HG03159 (cell line): ENCODE data around the gene DLG4.

Experiments
- ATAC-seq: cut with Tn5 transposase; IDR thresholded peaks from one replicate; pipeline ENCODE4 v1.9.1; 2021; ENCODE audit warnings: mild to moderate bottlenecking, moderate library complexity; ENCODE audit not compliant: unreplicated experiment

The DLG4 gene

DNA sequence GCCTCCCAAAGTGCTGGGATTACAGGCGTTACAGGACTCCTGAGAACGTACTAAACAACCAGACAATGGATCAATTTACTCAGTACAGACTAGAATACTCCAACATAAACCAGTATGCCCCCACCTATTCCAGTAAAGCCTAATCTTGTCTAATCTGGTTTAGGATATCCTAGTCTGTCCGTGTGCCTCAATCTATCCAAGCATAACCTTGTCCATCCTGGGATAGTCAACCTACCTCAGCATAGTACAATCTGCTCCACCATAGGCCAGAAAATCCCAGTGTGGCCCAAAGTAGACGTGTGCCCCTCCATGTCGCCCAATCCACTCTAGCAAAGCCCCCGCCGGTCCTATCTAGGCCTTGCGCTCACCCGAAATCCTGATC lies 14.1 kb upstream of the DLG4 start:
- ATAC-seq = no peak

DNA sequence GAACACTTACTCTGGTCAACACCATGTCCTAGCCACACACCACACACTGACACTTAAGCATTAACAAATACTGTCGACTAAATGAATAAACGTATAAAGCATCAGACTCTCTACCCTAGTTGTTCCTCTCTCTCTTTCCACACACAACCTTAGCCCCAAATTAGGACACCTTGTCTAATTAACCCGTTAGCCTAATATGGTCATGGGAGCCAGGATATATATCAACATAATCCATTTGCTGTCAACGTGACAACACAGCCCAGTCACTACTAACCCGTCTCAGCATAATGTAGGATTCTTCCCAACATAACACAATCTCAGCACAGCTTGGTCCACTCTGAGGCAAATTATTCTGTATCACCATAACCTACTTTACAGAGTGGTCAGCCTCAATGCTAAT lies 12.5 kb upstream of the DLG4 start:
- no peak for ATAC-seq

DNA sequence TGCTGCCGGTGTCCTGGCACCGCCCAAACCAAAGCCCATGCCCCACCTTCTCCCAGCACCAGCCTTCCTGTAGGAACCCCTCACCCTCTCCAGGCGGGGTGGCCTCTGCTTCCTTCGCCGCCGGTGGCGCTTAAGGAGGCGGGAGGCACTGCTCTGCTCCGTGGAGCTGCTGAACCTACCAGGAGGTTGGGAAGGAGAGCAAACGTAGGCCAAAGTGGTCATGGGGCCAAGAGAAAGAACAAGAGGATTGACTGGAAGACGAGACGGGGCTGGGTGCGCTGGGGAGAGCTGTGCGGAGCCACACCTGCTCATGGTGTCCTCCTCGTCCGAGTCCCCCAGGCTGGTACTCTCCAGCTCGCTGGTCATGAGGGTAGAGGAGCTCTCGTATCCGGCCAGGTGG lies 9.9 kb upstream of the DLG4 start:
- no peak for ATAC-seq

DNA sequence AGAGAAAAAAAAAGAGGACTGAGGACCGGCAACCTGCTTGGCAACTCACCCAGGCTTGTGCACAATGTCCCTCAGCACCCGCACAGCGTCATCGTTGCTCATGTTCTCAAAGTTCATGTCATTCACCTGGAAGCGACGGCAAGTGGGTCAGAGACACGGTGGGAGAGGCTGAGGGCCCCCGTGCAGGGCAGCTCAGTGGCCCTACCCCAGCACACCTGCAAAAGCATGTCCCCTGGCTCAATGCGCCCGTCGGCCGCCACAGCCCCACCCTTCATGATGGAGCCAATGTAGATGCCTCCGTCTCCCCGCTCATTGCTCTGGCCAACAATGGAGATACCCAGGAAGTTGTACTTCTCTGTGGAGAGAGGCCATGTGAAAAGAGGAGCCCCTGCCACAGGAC lies 9.3 kb upstream of the DLG4 start:
- no peak for ATAC-seq

DNA sequence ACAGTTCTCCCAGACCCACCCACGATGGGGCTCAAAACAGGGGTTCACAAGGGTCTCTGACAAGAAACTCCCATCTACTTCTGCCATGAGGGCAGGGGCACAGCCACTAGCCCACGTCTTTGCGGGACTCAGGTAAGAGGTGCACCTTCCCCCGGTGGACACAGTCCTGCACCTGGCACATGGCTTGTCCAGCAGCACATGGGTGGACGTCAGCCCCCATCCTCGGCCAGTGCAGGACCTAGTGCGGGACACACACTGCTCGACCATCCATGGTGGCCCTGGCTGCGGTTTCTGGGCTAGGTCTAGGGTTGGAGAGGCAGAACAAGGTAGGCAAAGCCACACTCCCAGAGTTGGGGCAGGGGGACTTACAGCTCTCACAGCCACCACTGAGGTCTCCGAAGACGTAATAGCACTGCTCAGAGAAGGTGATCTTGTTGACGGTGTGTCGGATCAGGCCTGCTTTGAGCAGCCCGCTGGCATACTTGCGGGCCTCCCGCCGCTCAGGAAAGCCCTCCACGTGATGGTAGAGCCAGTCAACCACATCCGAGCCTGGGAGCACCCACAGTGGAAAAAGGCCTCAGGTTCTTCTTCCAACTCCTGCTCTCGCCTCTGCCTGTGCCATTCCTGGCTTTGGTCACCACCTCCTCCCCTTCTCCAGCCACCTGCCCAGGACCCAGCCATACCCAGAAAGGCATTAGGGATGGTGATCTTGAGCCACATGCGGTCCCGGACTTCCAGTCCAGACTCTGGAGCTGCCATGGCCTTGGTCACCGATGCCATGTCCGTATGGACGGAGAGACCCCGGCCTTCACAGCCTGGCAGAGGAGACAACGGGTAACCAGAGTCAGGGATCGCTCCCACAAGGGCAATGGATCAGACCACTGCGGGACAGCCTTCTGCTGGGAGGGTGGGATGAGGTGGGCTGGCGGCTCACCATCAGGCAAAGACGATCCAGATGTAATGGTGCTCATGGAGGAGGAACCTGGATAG lies 7.4 kb upstream of the DLG4 start:
- no peak for ATAC-seq

DNA sequence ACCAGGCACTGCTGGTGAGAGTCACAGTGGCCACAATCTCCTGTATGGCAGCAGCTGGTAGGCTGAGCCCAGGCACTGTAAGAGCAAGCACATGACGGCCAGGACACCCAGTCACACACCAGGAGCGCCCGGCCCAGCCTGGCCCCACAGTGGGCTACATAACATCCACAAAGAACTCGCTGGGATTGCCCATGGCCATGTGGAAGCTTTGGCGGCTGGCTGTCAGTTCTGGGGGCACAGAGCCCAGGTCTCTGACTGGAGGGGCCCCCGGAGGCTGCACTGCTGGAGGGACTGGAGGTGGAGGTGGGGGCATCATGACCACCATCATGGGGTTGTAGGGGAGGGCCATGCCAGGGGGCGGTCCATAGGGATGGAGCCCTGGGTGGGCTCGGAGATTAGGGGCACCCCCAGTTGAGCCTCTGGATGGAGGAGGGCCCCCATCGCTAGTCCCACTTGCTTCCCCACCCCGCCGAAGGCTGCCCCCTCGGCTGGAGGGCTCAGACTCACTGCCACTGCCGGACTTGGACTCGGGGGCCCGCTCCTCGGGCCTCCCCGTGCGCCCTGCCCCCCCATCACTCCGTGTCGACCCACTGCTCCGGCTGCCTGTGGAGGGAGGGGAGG lies 6.2 kb upstream of the DLG4 start:
- no peak for ATAC-seq

DNA sequence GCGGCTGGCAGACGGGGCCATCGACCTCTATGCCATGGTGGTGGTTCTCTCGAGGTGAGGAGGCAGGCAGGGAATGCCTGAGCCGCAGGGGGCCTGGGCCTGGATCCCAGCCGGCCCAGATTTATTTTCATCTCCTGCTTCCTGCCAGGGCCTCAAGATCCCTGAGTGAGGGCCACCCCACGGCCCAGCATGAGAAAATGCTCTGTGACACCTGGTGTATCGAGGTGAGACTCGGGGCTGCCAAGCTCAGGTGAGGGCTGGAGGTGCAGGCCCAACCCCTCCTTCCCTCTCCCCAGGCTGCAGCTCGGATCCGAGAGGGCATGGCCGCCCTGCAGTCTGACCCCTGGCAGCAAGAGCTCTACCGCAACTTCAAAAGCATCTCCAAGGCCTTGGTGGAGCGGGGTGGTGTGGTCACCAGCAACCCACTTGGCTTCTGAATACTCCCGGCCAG lies 5.0 kb upstream of the DLG4 start:
- no peak for ATAC-seq

DNA sequence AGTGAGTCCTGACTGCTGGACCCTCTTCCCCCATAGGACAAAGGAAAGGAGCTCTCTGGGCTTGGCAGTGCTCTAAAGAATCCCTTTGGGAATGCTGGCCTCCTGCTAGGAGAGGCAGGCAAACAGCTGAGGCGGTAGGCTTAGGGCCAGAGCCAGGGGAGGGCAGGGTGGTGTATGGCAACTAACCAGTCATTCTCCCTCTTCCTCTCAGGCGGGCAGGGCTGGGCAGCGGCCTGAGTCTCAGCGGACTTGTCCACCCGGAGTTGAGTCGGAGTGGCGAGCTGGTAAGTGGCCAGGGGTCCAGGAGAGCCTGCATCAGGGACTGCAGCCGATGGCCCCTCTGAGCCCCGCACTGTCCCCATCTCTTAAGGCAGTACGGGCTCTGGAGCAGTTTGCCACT lies 4.5 kb upstream of the DLG4 start:
- ATAC-seq = no peak

DNA sequence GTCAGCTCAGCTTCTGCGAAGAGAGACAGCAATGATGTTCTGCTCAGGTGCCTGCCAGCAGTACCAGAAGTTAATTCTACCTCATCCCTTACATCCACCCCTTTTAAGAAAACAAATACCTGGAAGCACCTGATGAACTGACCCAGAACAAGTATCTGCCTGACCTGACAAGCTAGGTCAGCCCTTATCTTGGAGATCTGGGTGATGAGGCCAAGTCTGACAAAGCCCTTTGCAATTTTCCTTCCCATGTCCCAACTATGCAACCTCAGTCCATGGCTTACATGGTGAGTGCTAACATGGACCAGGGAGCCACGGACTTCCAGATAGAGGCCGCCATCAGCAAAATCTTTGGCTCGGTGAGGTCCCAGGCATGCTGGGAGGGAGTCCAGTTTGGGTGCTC lies 3.7 kb upstream of the DLG4 start:
- ATAC-seq = no peak

DNA sequence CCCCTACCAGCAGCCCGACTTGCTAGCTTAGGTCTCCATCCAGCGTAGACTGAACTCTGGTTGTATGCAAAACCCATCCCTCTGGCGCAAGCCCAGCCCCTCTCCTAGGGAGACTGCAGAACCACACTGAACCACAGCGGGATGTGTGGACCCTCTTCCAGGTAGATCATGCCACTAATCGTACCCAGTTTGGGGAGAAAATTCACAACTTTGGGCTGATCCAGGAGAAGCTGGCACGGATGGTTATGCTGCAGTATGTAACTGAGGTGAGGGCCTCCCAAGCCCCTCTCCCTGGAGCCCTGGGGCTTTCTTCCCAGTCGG lies 3.3 kb upstream of the DLG4 start:
- no peak for ATAC-seq

DNA sequence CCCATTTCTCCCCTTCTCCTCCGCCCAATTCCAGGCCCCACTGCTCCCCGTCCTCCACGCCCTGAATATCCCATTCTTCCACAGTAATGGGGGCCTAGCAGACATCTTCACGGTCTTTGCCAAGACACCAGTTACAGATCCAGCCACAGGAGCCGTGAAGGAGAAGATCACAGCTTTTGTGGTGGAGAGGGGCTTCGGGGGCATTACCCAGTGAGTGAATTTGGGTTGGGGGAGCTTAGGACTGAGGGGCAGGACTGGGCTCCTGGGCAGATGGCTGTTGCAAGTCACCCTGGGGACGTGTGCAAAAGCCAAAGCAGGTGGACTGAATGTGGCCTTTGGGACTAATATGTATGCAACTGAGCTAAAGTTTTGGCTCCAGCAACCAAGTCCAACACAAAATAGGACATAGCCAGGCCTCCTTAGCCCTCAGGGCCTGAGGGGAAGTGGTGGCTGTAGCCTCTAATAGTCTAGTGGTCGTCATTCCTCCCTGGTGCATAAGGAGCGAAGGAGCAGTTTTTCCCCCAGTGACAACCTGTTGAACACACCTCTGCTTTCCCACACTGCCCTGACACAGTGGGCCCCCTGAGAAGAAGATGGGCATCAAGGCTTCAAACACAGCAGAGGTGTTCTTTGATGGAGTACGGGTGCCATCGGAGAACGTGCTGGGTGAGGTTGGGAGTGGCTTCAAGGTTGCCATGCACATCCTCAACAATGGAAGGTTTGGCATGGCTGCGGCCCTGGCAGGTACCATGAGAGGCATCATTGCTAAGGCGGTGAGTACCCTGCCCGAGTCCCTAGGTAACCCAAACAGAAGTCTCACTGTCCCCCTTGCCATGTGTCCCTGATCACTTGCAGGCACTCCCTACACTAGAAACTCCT lies 2.7 kb upstream of the DLG4 start:
- no peak for ATAC-seq

DNA sequence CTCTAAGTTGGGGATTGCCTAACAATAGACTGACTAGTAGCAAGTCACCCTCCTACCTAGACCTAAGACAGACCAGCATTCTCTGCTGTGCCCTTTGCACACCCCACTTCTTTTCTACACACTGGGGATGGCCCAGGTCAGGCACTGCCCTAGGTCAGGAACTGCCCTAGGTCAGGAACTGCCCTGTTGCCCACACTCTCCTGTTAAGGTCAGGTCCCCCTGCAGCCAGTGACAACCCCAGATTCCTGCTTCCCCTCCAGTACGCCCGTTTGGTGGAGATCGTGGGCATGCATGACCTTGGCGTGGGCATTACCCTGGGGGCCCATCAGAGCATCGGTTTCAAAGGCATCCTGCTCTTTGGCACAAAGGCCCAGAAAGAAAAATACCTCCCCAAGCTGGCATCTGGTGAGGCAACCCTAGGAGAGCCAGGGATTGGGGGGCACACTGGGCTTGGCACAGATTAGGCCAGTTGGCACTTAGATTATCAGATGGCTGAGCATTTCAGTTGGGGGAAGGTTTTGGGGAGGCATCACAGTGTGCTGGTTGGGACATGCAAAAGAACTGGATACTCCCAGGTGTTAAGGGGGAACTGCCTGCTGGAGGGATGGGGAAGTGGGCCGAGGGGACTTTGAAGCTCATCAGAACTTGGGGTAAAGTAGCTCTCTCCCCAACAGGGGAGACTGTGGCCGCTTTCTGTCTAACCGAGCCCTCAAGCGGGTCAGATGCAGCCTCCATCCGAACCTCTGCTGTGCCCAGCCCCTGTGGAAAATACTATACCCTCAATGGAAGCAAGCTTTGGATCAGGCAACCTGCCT lies 1.8 kb upstream of the DLG4 start:
- ATAC-seq = no peak

DNA sequence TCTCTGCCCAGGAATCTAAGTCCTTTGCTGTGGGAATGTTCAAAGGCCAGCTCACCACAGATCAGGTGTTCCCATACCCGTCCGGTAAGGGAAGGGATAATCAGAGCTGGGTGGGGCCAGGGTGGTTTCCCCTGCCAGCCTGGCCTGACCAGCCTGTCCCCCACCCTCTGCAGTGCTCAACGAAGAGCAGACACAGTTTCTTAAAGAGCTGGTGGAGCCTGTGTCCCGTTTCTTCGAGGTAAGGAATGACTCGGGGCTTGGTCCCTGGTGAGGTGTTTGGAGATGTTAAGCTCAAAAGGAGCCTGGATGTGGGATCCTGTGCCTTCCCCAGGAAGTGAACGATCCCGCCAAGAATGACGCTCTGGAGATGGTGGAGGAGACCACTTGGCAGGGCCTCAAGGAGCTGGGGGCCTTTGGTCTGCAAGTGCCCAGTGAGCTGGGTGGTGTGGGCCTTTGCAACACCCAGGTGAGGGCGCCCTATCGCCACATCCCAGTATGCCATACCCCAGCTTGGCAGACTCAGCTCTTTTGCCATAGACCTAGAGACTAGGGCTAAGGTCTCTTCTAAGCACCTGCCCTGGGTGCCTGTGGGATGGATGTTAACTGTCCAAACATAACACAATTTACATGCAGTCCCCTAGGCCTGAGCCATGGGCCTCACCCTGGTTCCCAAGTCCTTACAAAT lies 1.1 kb upstream of the DLG4 start:
- no peak for ATAC-seq

DNA sequence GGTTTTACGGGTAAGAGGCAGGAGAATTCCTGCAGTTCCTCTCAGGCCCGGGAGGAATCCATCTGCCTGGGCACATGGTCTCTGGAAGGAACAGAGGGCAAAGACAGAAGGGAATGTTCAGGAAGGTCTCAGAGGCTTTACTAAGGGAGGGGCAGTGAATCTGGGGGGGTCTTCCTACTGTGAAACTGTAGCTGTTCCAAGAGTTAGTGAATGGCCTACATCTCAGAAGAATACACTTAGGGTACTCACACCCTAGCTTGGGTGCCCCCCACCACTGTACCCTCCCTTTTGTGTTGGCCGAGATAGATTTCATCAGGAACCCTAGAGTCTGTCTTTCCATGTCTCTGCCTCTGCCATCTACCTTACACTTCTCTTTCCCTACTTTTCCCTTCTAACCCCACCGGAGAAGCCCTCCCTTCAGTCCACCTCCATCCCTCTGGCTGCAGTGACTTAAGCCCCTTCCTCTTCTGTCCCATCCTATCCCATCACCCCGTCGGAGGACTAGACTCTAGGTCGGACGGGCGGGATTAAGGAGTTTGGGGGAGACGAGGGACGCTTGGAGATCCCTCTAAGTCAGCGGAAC lies 316 bp downstream of the DLG4 start:
- no peak for ATAC-seq

DNA sequence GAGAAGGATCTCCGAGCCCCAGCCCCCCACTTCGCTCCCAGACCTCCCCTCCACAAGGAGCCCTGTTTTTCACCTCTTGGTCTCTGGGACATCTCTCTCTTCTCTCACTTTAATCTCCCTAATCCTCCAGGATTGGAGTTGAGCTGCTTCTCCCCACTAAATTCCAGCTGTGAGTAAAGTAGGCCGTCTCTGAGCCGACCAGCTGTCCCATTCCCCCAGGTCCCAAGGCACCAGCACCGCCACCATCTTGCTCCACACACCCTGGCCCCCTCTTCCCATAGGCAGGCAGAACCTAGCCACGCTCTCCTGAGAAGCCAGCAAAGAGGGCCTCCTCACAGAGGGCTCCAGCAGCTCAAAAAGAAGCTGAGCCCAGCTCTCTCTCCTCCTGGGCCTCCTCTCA lies 878 bp downstream of the DLG4 start:
- no peak for ATAC-seq

DNA sequence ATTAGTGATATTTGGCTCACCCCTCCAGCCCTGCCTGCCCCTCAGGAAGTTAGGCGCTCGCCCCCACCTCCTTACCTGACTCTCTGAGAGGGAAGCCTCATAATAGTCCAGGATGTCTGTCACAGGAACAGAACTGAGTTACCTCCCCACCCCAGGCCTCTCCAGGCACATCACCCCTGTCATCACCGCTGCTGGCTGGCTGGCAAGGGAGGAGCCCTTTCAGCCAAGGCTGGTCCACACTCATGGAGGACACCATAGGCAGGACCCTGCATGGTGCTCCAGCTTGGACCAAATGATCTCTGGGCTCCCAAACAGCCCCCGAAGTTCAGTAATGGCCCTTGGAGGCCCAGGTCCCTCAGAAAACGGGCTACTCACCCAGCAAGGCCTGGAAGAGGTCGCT lies 1.5 kb downstream of the DLG4 start:
- no peak for ATAC-seq

DNA sequence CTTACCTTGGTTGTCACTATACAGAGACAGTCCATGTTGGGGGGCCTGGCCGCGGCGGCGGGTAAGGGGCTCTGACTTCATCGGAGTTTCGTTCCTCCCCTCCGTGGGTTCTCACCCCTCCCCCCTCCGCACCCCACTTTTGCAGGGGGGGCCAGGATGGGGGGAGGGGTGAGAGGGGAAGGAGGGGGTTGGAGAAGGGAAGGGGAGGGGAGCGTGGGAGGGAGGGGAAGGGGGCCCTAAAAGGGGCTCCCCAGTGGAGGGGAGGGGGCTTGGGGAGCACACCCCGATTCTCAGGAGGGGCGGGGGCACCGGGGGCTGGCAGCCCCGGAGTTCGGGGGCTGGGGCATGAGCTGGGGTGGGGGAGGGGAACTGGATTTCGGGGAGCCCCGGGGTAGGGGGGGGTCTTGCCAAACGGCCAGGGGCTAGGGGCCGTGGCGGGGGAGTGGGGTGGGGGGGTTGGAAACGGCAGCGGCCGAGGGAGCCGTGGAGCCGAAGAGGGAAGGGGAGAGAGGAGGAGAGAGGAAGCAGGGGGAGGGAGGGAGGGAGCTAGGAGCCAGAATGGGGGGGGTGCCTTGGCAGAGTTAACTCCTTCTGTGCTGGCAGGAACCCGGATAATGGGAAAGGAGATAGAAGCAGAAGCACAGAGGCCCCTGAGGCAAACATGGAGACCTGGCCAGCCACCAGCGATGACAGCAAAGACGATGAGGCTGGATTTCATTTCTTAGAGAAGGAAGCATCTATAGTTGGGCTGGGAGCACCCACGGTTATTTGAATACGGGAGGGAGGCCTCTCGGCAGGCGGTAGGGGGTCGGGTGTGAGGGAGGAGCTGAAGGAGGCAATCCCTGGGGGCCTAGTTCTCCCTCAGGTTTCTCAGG lies 2.3 kb downstream of the DLG4 start:
- no peak for ATAC-seq

DNA sequence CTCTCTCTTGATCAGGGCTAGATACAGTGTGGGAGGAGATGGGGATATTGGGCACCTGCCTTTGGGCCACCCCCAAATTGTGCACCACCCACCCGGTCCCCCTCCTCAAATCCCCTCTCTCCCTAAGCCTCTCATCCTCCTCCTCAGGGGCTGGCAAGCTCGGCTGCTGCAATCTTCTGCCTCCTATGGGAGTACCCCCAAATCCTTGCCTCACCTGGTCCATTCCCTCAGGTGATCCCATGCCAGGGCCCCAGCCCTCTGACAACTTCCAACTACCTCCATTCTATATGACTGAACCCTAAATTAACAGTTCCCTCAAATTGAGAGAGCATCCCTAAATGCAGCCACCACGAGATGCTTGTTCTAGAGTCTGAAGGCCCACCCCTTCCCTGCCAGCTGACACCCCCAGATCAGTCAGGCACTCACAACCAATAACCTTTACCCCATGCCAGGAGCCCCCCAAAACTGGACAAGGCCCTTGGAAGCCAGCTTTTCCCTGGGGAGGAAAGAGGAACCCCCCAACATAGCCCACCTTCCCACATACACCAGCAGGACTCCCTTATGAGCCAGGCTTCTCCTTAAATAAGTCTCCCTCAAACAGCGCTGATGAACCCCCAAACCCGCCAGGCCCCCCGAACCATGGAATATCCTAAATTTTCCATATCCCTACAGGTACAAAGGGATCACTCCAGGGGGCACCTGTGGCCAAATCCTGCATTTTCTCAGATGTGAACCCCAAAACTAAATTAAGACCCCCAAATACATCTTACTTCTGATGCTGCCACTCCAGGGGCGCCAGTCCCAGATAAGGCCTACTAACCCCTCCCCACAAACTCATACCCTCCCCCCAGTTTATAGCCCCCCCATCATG lies 3.2 kb downstream of the DLG4 start:
- no peak for ATAC-seq
